ENCODE results near the gene PHLPP1. TPM values are rescaled to one million over a fixed set of nuclear protein-coding genes. Genes with fewer than 3 reads are reported as not detected.

Gene PHLPP1
- total and polyA plus RNA-seq, 2 of the 13 experiments (the other 11 are each of a cell fraction or from before 2014, with no cell fraction given) = 9.8 to 18.5 TPM

DNA sequence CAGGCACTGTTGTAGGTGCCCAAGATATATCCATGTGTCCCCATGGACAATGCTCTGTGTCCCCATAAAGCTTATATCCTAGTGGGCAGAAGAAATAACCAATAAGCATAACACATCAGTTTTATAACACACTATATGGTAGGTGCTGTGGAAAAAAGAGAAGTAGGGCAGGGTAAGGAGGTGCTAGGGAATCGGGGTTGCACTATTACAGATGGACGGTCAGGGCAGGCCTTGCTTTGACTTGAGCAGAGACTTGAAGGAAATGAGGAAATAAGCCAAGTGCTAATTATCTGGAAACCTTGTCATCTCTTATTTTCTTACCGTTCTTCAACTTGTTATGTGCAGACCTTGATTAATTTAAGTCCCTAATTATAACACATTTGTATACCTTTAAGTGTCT, 82.0 kb downstream of the PHLPP1 start (continued):
- TF ChIP-seq, protein P1, sequence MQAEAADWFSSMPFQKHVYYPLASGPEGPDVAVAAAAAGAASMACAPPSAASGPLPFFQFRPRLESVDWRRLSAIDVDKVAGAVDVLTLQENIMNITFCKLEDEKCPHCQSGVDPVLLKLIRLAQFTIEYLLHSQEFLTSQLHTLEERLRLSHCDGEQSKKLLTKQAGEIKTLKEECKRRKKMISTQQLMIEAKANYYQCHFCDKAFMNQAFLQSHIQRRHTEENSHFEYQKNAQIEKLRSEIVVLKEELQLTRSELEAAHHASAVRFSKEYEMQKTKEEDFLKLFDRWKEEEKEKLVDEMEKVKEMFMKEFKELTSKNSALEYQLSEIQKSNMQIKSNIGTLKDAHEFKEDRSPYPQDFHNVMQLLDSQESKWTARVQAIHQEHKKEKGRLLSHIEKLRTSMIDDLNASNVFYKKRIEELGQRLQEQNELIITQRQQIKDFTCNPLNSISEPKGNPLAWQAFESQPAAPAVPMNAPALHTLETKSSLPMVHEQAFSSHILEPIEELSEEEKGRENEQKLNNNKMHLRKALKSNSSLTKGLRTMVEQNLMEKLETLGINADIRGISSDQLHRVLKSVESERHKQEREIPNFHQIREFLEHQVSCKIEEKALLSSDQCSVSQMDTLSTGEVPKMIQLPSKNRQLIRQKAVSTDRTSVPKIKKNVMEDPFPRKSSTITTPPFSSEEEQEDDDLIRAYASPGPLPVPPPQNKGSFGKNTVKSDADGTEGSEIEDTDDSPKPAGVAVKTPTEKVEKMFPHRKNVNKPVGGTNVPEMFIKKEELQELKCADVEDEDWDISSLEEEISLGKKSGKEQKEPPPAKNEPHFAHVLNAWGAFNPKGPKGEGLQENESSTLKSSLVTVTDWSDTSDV (CRISPR knock-in tag; IDR thresholded peaks at IDR 0.05) = no peak
- TF ChIP-seq, protein P2, sequence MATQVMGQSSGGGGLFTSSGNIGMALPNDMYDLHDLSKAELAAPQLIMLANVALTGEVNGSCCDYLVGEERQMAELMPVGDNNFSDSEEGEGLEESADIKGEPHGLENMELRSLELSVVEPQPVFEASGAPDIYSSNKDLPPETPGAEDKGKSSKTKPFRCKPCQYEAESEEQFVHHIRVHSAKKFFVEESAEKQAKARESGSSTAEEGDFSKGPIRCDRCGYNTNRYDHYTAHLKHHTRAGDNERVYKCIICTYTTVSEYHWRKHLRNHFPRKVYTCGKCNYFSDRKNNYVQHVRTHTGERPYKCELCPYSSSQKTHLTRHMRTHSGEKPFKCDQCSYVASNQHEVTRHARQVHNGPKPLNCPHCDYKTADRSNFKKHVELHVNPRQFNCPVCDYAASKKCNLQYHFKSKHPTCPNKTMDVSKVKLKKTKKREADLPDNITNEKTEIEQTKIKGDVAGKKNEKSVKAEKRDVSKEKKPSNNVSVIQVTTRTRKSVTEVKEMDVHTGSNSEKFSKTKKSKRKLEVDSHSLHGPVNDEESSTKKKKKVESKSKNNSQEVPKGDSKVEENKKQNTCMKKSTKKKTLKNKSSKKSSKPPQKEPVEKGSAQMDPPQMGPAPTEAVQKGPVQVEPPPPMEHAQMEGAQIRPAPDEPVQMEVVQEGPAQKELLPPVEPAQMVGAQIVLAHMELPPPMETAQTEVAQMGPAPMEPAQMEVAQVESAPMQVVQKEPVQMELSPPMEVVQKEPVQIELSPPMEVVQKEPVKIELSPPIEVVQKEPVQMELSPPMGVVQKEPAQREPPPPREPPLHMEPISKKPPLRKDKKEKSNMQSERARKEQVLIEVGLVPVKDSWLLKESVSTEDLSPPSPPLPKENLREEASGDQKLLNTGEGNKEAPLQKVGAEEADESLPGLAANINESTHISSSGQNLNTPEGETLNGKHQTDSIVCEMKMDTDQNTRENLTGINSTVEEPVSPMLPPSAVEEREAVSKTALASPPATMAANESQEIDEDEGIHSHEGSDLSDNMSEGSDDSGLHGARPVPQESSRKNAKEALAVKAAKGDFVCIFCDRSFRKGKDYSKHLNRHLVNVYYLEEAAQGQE (IDR thresholded peaks at IDR 0.05; ENCODE audit: borderline replicate concordance in 1 of 2, low read depth in 1 of 2, low read length in 2 of 2) = no peak
- TF ChIP-seq, protein P3, sequence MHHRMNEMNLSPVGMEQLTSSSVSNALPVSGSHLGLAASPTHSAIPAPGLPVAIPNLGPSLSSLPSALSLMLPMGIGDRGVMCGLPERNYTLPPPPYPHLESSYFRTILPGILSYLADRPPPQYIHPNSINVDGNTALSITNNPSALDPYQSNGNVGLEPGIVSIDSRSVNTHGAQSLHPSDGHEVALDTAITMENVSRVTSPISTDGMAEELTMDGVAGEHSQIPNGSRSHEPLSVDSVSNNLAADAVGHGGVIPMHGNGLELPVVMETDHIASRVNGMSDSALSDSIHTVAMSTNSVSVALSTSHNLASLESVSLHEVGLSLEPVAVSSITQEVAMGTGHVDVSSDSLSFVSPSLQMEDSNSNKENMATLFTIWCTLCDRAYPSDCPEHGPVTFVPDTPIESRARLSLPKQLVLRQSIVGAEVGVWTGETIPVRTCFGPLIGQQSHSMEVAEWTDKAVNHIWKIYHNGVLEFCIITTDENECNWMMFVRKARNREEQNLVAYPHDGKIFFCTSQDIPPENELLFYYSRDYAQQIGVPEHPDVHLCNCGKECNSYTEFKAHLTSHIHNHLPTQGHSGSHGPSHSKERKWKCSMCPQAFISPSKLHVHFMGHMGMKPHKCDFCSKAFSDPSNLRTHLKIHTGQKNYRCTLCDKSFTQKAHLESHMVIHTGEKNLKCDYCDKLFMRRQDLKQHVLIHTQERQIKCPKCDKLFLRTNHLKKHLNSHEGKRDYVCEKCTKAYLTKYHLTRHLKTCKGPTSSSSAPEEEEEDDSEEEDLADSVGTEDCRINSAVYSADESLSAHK (CRISPR knock-in tag; IDR thresholded peaks at IDR 0.05; ENCODE audit: borderline replicate concordance) = no peak
- TF ChIP-seq ZBTB42 (CRISPR knock-in tag; IDR thresholded peaks at IDR 0.05) (no peak), KDM5B (CRISPR knock-in tag; IDR thresholded peaks at IDR 0.05; ENCODE audit: borderline replicate concordance) (no peak), PAF1 (CRISPR knock-in tag; IDR thresholded peaks at IDR 0.05) (no peak)
- TF ChIP-seq, protein P4, sequence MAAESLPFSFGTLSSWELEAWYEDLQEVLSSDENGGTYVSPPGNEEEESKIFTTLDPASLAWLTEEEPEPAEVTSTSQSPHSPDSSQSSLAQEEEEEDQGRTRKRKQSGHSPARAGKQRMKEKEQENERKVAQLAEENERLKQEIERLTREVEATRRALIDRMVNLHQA (CRISPR knock-in tag; IDR thresholded peaks at IDR 0.05) = no peak
